Mucosa of descending colon (tissue), 3 donors: ENCODE measurements around the gene WDR5. TPM values are rescaled to one million over a fixed set of nuclear protein-coding genes. Genes with fewer than 3 reads are reported as not detected.
A peak's percentile ranks its signal among the peaks of the same experiment; 100 is the strongest.

Source experiments
- ATAC-seq: fragments of 200-7000 bp; cut with Tn5 transposase; one replicate; pipeline ENCODE4 v1.9.1; 2020; ENCODE audit warnings: mild to moderate bottlenecking, moderate library complexity
- DNase-seq, 3 donors: peaks; one replicate each; pipeline ENCODE4 v3.0.0-alpha.2; 2020
- H3K36me3 ChIP-seq: fragments of 200-600 bp; one replicate; pipeline ENCODE4 v1.8.0; 2021; ENCODE audit warnings: low read depth, mild to moderate bottlenecking
- H3K4me1 ChIP-seq: fragments of 200-600 bp; one replicate; pipeline ENCODE4 v1.8.0; 2021; ENCODE audit warnings: low read depth, mild to moderate bottlenecking
- H3K4me3 ChIP-seq: fragments of 200-600 bp; one replicate; pipeline ENCODE4 v1.8.0; 2021; ENCODE audit warnings: mild to moderate bottlenecking
- H3K9me3 ChIP-seq: fragments of 200-600 bp; one replicate; pipeline ENCODE4 v1.8.0; 2021; ENCODE audit warnings: mild to moderate bottlenecking
- intact Hi-C, 2 donors: fragments of 100-400 bp; cut with DNase I in 1 of 2; cut with micrococcal nuclease in 1 of 2; formaldehyde crosslinking; loops; one replicate each; pipeline versions ENCODE4 v1.11.0 to v1.11.1; 2022; cut with DNase I, micrococcal nuclease
- total RNA-seq, 3 donors: library from RNA; stranded (reverse); fragmentation: NEBNext Ultra II Directional in 2 of 3; extraction: Animal tissue kit (Norgen Biotek cat#: 25700) in 2 of 3; gene quantifications; one replicate each; pipeline versions ENCODE4 v1.2.1 to v1.2.4, GENCODE V29; 2021 to 2023
- TF ChIP-seq, protein P1 (sequence below): fragments of 200-600 bp; IDR thresholded peaks from one replicate; pipeline ENCODE4 v1.8.0; 2022; ENCODE audit warnings: antibody characterized with exemption, mild to moderate bottlenecking
- donor health status: DM: no; HTN: no; CAD: no; lungs with moderate emphysema.
- donor health status: DM: no; HTN: no; CAD: no.
- donor health status: DM: no; HTN: yes; CAD: no.

WDR5 gene
- total RNA-seq, 3 donors from 2014 or later: 19.9 to 27.1 (median 24.6) TPM

DNA sequence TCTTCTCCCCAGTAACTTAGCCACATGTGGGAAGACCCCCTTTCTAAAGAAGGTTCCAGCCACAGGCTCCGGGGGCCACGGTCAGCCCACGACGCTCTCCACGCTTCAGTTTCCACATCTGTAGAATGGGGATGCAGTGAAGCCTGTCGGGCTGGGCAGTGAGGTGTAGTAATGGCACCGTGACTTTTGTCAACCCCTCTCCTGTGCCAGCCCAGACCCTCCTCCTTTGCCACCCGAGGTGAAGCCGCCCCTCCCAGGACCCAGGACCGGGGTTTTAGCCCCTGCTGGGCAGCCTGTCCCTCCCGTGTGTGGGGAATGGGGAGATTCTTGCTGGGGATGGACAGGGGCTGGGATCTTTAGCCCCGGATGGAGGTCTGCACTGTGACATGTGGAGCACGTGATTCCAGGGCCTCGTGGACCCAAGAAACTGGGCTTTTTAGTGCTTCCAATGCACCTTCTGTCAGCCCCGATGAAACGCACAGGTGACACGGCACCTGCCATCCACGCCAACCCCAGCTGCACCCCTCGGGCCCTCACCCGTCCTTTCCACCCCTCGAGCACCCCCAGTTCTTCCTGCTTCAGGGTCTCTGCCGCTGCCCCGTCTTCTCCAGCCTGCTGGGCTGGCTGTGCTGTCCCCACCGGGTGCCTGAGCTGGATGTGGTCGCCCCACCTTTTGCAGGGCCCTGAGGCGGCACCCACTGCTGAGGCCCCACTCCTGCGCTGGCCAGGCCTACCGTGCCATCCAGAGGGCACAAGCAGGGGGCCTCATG is 41.9 kb downstream of the WDR5 start:
- no peaks in the 10 kb centered on the region for H3K9me3 ChIP-seq
- ATAC-seq: no peak
- DNase-seq: peak in 1 of 3 donors; percentile 20
- H3K36me3 ChIP-seq: no peaks in the 10 kb centered on the region
- TF ChIP-seq, protein P1, sequence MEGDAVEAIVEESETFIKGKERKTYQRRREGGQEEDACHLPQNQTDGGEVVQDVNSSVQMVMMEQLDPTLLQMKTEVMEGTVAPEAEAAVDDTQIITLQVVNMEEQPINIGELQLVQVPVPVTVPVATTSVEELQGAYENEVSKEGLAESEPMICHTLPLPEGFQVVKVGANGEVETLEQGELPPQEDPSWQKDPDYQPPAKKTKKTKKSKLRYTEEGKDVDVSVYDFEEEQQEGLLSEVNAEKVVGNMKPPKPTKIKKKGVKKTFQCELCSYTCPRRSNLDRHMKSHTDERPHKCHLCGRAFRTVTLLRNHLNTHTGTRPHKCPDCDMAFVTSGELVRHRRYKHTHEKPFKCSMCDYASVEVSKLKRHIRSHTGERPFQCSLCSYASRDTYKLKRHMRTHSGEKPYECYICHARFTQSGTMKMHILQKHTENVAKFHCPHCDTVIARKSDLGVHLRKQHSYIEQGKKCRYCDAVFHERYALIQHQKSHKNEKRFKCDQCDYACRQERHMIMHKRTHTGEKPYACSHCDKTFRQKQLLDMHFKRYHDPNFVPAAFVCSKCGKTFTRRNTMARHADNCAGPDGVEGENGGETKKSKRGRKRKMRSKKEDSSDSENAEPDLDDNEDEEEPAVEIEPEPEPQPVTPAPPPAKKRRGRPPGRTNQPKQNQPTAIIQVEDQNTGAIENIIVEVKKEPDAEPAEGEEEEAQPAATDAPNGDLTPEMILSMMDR: no peak
- H3K4me3 ChIP-seq: no peak overlapping the region
- intact Hi-C loops: no loop called here
- H3K4me1 ChIP-seq: peaks cover 6% of the 10 kb centered on the region

DNA sequence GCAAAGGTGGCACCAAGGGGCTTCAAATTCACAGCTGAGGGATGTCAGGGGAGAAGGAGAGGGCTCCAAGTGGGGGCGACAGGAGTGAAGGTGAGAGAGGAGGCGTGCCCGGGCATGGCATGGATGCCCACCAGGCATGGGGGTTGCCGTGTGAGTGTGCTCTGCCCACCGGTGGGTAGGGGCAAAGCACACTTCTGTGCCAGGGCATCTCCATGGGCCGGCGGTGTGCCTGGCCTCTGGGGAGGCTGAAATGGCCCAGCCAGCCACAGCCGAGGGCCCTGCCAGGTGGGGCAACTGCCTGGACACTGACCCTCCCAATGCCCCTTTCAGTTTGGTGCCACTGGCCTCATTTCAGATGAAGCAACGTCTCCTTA is 42.5 kb downstream of the WDR5 start:
- Histone ChIP-seq H3K36me3 (no peaks in the 10 kb centered on the region), H3K9me3 (no peaks in the 10 kb centered on the region), H3K4me3 (no peak overlapping the region), H3K4me1 (peaks cover 6% of the 10 kb centered on the region)
- no peak for ATAC-seq
- TF ChIP-seq, protein P1: no peak
- peak in 1 of 3 donors; percentile 18 for DNase-seq
- intact Hi-C loops: no loop called here

DNA sequence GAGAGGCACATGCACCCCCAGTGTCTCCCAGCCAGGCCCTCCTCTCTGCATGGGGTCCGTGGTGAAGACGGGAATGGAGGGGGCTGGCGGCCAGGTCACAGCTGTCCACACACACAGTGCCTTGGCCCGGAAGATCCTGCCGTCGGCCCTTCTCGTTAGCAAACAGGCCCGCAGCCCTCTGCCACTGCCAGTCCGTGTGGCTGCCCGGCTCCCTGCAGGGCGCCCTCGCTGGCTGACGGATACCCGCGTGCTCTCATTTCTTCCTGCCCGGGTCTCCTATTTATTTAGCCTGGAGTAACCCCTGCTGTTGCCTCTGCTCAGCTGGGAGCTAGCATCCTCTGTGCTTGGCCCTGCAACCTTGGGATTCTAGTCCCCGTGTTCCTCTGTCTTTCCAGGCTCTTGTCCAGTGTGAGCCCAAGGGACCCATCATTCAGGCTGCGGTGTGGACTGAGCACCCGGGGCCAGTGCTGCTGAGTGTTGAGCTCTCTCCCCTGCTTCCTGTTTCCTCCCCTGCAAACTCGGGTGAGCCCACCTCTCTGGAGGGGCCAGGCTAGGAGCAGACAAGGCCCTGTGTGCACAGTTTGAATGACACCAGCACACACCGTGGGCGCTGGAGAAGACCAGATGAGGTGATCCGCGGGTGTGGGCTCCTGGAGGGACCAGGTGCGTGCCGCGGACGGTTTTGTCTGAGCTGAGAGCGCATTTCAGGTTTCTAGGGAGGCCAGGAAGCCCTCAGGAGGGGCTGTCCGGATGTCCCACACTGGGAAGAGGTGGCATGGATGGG is 43.1 kb downstream of the WDR5 start:
- Histone ChIP-seq H3K4me3 (no peak overlapping the region), H3K36me3 (no peaks in the 10 kb centered on the region), H3K4me1 (peaks cover 6% of the 10 kb centered on the region), H3K9me3 (no peaks in the 10 kb centered on the region)
- peak in 2 of 3 donors; percentile 28 to 56 for DNase-seq
- intact Hi-C loops: no loop called here
- no peak for ATAC-seq
- TF ChIP-seq, protein P1: no peak

DNA sequence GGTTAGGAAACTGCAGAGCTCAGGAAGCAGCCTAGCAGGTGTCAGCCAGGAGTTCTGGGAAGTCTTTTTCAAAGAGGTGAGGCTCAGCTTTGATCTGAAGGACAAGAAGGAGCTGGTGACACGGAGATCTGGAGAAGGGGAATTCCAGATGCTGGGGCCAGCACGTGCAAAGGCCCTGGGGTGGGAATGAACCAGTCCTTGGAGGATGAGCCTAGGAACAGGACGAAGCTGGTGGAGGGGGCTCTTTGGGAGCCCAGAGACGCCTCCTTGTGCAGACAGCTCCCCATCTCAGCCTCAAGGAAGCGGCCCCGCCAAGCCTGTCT is 43.7 kb downstream of the WDR5 start:
- peaks cover 6% of the 10 kb centered on the region for H3K4me1 ChIP-seq
- H3K9me3 ChIP-seq: no peaks in the 10 kb centered on the region
- intact Hi-C loops: no loop called here
- no peak overlapping the region for H3K4me3 ChIP-seq
- DNase-seq: no peak
- TF ChIP-seq, protein P1: no peak
- H3K36me3 ChIP-seq: no peaks in the 10 kb centered on the region
- no peak for ATAC-seq

DNA sequence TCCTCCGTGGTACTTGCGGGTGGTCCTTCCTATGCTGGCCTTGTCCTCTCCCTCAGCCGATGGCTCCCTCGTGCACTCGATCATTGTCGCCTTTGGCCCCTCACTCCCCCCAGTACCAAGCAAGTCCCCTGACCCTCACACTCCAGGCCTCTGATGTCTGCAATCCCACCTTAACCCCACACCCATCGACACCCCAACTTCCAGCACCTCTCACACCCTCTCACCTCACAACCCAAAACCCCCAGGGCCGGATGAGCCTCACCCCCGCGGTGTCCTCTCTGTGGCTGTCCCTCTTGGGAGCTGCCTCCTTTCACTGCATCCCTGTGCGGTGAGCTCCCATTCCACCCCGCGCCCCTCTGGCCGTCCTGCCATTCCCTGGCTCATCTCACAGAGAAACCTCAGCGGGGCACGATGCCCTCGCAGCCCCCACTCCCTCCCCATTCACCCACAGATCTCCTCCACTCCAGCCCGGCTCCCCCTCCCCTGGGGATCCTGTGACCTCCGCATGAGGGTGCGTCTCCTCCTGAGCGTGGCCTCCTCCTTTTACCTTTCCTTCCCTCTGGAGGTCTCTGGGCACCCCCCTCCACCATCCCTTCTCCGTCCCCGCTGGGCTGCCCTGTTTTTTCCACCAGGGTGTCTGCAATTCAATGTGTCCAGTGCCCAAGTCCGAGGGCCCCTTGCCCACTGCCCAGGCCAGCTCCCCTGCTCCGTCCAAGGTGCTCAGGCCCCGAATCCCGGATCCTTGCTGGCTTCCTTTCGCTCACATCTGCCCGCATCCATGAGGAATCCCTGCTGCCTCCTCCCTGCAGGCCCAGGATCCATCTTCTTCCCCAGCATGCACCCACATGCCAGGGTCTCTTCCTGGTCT is 44.3 kb downstream of the WDR5 start:
- intact Hi-C loops: no loop called here

More for the DNA sequence above, 44.3 kb downstream of the WDR5 start:
- Histone ChIP-seq H3K9me3 (no peaks in the 10 kb centered on the region), H3K36me3 (no peaks in the 10 kb centered on the region), H3K4me3 (no peak overlapping the region), H3K4me1 (peaks cover 6% of the 10 kb centered on the region)
- ATAC-seq (no peak), DNase-seq (peak in 1 of 3 donors; percentile 14)
- TF ChIP-seq, protein P1: no peak
